Amniotic stem cell (primary cell): ENCODE data around the gene FAM184A.
"Not testable (repeated sequence)": the region's sequence is repeated elsewhere in the genome, so short reads cannot be mapped to it uniquely, and the experiment has no call there.

Source experiments
- DNase-seq: peaks from one replicate; lab custom pipeline; 2025; lab: John Stamatoyannopoulos, UW

The FAM184A gene, protein sequence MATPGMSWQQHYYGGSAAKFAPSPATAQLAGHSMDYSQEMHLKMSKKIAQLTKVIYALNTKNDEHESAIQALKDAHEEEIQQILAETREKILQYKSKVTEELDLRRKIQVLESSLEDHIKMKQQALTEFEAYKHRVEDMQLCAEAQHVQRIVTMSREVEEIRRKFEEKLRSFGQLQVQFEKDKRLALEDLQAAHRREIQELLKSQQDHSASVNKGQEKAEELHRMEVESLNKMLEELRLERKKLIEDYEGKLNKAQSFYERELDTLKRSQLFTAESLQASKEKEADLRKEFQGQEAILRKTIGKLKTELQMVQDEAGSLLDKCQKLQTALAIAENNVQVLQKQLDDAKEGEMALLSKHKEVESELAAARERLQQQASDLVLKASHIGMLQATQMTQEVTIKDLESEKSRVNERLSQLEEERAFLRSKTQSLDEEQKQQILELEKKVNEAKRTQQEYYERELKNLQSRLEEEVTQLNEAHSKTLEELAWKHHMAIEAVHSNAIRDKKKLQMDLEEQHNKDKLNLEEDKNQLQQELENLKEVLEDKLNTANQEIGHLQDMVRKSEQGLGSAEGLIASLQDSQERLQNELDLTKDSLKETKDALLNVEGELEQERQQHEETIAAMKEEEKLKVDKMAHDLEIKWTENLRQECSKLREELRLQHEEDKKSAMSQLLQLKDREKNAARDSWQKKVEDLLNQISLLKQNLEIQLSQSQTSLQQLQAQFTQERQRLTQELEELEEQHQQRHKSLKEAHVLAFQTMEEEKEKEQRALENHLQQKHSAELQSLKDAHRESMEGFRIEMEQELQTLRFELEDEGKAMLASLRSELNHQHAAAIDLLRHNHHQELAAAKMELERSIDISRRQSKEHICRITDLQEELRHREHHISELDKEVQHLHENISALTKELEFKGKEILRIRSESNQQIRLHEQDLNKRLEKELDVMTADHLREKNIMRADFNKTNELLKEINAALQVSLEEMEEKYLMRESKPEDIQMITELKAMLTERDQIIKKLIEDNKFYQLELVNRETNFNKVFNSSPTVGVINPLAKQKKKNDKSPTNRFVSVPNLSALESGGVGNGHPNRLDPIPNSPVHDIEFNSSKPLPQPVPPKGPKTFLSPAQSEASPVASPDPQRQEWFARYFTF

DNA sequence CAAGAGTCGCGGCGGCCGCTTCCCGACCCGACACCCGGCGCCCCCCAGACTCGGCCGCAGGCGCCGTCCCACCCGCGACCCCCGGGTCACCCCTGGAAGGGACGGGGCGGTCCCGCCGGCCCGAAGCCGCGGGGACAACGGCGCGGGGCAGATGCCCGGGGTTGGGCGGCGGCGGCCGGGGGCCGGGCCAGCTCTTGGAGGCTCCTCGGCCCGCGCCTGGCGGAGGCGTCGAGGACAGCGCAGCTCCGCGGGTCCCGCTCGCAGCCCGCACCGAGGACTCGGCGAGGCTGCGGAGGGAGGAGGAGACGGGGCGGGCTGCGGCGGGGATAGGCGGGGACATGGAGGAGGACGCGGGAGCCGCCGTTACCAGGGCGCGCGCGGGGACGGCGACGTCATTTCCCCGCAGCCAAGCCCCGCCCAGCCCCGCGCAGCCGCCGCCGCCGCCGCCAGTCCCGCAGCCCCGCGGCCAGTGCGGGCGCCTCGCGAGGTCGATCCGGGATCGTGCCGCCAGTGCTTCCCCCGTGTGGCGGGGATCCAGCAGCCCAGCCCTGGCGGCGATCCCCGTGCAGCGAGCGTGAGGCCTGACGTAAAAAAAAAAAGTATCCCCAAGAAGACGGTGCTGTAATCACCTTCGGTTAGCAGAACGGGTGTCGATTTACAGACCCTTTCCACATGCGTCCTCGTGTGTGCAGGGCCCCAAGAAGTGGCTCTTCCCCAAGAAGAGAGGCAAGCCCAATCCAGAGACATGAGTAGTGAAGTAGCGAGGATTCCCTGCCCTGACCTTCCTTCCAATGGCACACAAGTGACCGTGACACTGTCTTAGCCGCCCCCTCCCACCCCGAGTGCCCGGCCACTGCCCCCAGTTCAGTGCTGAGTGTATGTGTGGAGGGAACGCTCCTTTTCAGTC is at the start of gene FAM184A:
Gene FAM184A (minus strand): TSS at position 289 of the 907 bp plus-strand sequence. CDS start 365 bp downstream, outside the sequence.
- peak; percentile 7 for DNase-seq

DNA sequence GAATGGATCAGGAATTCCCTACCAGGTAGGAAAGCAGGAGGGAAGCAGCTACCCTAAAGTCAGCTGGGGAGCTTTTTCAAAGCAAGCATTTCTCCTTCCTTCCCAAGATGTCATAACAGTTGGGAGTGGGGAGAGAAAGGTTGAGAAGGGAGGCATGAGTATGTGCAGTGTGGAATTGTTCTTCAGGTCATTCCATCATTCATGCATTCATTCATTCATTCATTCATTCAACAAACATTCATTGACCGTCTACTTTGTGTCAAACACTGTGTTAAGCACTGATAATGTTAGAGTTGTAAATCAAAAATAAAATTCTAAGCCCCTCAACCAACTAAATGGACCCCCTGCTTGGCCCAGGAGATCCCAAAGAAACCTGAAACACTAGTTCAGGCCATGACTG is 49.2 kb upstream of the FAM184A start:
- DNase-seq, result no peak

DNA sequence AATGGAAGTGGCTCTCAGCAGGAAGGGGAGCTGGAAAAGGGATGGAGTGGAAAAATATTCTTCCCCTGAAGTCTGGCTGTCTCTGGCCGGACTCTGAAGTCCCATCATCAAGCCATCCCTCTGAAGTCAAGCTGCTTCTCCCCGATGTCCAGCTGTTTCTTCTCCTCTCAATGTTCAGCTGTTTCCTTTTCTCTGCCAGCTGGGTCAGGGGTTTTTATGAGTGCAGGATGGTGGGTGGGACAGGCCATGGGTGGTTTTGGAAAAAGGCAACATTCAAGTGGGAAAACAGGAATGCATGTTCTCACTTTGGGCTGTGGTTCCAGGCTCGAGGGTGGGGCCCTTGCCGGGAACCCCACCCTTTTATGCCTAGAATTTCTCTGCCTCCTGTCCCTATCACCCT is 48.4 kb upstream of the FAM184A start:
- no peak for DNase-seq

DNA sequence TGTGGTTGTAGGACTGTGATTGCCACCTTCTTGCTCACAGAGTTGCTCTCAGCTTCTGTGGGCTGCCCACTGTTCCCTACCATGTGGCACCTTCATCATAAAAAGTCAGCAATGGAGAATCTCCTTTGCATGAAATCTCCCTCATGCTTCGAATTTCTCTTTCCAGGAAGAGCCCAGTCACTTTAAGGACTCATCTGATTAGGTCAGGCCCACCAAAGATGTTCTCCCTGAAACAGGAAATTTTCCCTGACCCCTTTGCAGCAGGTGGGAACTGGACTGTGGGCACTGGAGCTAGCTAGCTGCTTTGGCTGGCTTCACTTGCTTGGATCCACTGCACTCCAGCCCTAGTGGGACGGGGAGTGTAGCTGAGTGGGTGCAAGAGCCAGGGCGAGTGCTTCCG is 47.7 kb upstream of the FAM184A start:
- no peak for DNase-seq

DNA sequence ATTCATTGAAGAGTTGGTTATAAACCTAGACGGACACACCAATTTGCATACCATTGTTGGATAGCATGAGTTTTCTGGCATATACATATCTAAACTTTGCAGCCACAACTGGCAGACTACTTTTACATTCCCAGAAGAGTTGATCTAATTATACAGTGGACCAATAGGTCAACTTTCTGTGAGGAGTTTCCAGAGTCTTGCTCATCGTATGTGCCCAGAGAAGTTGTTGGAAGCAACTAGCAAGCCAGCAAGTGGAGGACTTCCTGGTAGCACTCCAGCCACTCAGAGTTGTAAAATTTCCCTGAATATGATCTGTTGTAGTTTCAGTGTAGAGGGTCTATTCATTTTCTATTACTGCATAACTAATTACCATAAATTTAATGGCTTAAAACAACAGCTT is 47.1 kb upstream of the FAM184A start:
- no peak for DNase-seq

DNA sequence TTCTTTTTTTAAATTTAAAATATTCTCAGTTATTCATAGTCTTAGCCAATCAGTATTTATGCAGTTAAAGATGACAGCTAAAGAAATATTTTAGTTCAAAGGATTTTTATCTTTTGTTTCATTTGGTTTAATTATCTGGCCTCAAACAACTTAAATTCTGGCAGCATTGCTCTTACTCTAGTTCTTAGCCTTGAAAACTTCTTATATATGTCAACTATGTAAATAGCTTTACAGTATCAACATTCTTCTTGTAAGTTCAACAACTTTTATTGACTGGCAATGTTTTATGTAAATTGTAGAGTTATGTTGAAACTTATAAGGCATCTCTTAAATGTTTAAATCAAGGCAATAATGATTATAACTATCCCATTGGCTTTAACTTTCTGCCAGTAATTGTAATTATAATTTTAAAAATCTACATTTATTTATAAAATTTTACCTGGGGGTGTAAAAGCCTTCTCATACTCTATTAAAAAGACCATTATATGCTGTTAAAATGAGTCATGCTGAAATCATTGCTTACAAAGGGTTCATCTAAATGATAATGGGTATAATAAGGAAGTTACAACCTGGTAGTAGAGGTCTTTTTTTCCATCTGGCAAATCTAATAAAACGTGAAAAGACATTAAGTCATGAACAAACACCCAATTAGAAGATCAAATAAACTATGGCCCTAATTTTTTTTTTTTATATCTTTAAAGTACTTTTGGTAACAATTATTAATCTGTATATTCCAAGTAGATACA is 45.8 kb upstream of the FAM184A start:
- no peak for DNase-seq

DNA sequence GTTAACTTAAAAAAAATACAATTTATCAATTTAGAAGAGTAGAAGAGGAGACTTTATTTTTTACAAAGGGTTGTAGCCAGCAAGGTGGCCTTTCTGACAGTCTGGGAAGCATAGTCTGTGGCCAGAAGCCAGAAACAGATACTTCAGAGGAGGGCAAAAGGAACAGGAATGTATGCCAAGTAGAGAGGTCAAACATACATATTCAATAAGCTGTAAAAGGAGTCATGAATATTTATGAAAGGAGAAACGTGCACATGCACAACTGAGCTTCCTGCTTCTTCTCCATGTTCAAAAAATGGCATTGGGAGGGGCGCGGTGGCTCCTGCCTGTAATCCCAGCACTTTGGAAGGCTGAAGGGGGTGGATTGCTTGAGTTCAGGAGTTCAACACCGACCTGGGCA is 43.9 kb upstream of the FAM184A start:
- no peak for DNase-seq

DNA sequence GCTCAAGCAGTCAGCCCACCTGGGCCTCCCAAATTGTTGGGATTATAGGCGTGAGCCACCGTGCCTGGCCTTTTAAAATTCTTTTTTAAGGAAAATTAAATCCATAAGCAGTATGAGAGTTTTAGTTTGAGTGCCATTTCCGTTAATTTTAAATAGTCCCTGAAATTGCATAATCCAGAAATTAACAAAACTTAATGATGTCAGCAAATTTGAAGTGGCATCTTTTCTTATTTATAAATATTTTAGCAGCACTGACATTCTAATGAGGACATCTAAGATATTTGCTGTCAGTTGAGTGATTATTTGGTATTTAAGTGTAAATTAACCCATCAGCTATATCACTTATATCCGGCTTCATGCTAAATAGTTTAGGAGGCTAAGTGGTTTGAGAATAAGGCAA is 42.9 kb upstream of the FAM184A start:
- no peak for DNase-seq

DNA sequence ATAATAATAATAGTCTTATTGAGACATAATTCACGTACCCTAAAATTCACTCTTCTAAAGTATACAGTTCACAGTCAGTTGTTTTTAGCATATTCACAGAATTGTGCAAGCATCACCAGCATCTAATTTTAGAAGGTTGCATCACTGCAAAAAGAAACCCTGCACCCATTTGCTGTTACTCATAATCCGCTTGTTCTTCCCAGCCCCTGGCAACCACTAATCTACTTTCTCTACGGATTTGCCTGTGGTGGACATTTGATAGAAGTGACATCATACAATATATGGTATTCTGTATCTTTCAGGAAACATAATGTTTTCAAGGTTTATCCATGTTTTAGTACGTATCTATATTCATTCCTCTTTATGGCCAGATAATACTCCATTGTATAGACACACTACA is 41.5 kb upstream of the FAM184A start:
- DNase-seq, result no peak

DNA sequence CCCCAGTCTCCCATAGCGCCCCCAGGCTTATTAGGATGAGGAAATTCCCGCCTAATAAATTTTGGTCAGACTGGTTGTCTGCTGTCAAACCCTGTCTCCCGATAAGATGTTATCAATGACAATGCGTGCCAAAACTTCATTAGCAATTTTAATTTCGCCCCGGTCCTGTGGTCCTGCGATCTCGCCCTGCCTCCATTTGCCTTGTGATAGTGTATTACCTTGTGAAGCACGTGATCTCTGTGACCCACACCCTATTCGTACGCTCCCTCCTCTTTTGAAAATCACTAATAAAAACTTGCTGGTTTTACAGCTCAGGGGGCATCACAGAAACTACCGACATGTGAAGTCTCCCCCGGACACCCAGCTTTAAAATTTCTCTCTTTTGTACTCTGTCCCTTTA is 40.6 kb upstream of the FAM184A start:
- not testable (repeated sequence) for DNase-seq

DNA sequence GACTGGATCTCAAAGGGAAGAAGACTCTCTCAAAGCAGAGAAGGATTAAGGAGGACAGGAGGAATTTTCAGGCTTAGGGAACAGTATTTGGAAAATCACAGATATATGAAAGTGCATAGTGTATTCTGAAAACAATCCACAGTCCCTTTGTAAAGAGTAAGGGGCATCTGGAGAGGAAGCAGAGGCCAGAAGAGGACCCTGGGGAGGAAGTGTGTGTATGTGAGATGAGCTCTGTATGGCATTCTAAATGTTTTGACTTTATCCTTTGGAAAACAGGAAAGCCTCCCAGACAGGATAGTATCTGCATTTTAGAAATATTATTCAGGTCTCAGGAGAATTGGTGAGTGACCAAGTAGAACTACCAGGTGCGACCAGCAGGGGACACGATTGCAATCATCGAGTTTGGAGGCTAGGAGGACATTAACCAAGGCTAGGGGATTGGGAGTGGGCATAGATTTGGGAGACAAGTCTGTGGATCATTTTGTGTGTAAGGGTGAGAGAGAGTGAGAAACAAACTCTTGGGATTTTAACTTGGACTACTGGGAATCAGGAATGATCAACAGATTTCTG is 38.3 kb upstream of the FAM184A start:
- no peak for DNase-seq

DNA sequence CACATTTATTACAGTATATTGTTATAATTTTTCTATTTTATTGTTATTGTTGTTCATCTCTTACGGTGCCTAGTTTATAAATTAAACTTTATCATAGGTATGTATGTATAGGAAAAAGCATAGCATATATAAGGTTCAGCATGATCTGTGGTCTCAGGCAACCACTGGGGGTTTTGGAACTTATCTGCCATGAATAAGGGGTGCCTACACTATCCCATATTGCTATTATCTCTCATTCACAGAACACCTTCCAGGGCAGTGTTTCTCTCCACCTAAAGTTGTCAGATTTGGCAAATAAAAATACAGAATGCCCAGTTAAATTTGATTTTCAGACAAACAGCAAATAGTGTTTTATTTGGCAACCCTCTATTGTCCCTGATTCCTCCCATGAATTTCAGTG is 35.5 kb upstream of the FAM184A start:
- DNase-seq, result no peak

DNA sequence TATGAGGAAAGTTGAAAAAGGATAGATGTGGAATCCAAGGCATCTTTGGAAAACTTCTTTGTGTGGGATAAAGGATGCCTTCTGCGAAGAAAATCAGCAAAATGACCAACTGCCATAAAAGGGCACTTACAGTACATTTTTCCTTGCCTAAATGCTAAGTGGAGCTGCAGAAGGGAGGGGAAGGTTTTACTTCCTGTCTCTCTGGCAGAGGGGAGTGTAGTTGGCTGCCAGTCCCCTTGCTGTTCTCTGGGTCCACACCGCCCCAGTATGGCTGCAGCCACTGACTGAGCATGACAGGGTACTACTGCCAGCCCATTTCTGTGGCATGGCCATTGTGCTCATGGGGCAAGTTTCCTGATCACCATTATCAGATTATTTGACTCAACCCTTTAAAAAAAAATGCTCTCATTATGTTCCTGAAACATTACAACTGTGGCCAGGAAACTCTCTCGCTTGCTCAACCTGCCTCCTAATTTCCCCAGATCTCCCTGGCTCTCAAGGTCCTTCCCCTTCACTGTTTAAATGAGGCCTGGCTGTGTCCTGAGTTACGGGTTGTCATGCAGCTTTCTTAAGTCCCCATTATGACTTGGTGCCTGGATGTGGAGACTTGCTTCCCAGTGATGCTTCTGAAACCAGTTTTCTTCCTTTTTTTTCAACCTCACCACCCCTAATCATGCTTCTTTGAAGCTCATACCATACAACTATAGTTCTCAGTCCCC is 34.5 kb upstream of the FAM184A start:
- no peak for DNase-seq

DNA sequence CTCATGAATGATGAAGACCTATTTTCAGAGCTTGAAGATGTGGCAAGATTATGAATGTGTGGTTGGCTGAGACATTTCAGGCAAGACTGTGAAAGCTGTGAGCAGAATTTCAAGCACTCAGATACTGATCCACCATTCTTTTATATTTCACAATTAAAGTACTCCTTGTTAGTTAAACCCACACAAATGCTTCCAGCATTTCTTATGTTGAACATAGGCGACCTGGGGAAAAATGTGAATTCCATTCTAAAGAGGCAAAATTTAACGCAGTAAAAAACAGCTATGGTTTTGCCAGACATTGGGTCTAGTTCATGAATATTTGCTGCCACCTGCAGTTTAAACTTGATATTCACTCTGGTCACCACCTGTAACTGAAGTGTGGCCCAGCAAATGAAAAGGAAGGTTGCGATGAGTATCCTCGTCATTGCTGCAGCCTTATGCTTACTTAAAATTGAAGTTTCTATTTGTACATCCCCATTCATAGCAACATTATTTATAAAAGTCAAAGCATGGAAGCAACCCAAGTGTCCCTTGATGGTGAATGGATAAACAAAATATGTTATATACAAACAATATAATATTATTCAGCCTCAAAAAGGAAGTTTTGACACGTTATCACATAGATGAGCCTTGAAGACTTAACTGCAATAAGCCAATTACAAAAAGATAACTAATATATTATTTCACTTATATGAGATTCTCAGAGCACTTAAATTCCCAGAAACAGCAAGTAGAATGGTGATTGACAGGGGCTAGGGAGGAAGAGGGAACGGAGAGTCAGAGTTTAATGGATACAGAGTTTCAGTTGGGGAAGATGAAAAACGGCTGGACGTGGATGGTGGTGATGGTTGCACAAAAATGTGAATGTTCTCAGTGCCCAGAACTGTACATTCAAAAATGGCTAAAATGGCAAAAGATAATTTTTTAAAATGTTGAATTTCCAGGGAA is 32.4 kb upstream of the FAM184A start:
- DNase-seq, result peak; percentile 20

DNA sequence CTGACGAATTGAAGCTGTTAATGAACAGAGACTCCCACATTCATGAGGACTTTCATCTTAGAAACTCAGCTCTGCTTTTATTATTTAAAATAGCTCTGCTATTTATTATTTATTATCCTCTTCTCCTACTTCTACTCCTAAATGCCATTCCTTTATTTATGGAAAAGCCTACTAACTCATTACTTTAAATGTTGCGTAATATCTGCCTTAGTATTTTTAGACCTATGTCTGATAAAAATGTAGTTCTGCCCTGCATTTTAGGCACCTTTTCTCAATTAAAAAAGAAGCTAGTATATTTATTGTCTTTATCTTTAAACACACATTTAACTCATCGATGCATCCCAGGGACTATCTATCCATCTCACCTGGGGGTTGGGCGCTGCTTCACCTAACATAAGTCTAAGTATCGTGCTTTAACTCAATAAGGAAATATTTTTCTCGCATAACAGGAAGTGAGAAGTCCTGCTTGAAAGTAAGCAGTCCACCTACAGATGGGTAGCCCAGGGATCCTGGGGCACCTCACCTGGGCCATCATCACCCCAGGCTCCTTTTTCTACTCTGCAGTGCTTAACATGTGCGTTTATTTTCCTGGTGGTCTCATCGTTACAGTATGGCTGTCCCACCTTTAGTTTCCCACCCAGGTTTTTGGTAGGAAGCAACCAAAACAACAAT is 31.3 kb upstream of the FAM184A start:
- no peak for DNase-seq

DNA sequence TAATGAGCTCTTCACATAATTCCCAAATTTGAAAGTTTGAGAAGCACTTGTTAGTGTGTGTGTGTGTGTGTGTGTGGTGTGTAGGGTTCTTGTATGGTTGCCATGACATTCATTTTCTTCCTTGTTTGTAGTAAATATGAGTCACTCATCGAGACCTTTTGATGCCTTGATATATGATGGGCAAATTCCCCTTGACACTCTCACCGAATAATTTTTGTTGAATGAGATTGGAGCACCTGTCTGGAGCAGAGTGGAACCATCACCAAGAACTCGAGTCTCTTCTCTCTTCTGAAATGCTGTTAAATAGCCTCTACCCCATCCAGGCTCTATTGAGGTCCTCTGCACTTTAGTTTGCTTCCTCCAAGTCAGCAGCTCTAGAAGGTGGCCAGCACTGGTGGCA is 29.6 kb upstream of the FAM184A start:
- DNase-seq, result no peak

DNA sequence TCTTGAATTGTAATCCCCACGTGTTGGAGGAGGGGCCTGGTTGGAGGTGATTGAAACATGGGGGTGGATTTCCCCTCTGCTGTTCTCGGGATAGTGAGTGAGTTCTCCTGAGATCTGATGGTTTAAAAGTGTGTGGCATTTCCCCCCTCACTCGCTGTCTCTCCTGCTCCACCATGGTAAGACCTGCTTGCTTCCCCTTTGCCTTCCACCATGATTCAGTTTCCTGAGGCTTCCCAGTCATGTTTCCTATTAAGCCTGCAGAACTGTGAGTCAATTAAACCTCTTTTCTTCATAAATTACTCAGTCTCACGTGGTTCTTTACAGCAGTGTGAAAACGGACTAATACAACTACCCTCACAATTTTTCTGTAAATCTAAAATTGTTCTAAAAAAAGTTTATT is 26.8 kb upstream of the FAM184A start:
- no peak for DNase-seq

DNA sequence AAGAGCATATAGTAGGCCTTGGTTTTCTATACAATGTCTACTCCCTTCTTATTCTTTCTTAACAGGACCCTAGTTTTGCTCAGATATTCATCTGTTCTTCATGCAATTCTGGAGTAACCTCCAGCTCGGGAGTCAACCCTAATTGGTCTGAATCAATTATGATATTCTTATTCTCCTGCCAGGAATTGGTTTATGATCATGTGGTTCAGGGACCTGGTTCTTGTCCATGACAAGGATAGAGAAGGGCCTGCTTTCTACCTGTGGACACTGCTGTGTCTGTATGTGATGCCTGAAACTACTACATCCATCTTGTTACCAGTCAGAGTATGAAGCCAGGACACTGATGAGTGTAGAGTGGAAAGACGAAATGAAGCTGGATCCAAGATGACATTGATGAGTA is 24.4 kb upstream of the FAM184A start:
- no peak for DNase-seq
